ENCODE measurements around the gene SPRED1. TPM values are rescaled to one million over a fixed set of nuclear protein-coding genes. Genes with fewer than 3 reads are reported as not detected.

The SPRED1 gene
- total RNA-seq, 1 experiment from 2014 or later: 10.4 TPM

- BruUV-seq (replicated peaks): no TSS peak
- Mint-ChIP-seq H3K4me3 (ENCODE audit: unreplicated experiment) (no peak overlapping the region), H3K27ac (ENCODE audit: unreplicated experiment) (no peak overlapping the region), H3K4me1 (ENCODE audit: low read depth, unreplicated experiment) (no peaks in the 10 kb centered on the region), H3K9me3 (ENCODE audit: unreplicated experiment) (no peaks in the 10 kb centered on the region), H3K36me3 (ENCODE audit: insufficient read depth, unreplicated experiment) (no peaks in the 10 kb centered on the region), H3K27me3 (ENCODE audit: insufficient read depth, unreplicated experiment) (peaks cover 7% of the 10 kb centered on the region)
- Histone ChIP-seq H3K9me3 (no peaks in the 10 kb centered on the region), H3K4me1 (no peaks in the 10 kb centered on the region), H3K4me3 (ENCODE audit: low read depth, low read length) (no peak overlapping the region), H3K36me3 (ENCODE audit: control insufficient read depth, insufficient read depth, low read length) (no peaks in the 10 kb centered on the region), H3K27me3 (replicated peaks; ENCODE audit: control insufficient read depth, insufficient read depth, low read length) (no peaks in the 10 kb centered on the region)
- CTCF ChIA-PET: no interaction called here
- intact Hi-C loops (cut with micrococcal nuclease; ENCODE audit: unreplicated experiment): no loop called here
- POLR2A ChIA-PET: no interaction called here
- DNase-seq: no peak
- TF ChIP-seq CTCF (IDR thresholded peaks at IDR 0.05; ENCODE audit: insufficient read depth in 1 of 2, low read depth in 1 of 2, low read length in 1 of 2, severe bottlenecking in 1 of 2, unreplicated experiment in 1 of 2): no peak
Measured at GRCh38 chr15:38362355-38362754, 109.7 kb downstream of the SPRED1 start.

DNA sequence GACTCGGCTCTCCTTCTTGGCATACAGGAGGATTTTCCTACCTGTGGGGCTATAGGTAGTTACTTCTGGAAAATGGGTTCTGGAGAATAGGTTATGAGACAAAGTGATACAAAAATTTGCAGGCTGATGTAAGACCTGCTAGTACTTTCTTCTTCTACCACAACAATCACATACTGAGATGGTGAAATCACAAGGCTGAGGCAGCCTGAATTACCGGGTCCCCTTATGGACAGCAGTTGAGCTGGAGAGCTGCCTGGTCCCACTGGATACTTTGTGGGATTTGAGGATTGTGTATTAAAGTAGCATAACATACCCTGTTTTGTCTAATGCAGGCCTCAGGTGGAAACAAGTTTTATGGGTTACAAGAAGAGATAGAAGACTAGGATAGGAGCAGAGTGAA is 114.8 kb downstream of the SPRED1 start:
- no peaks in the 10 kb centered on the region for H3K9me3 Mint-ChIP-seq (ENCODE audit: unreplicated experiment)
- Histone ChIP-seq H3K4me3 (ENCODE audit: low read depth, low read length) (no peak overlapping the region), H3K9me3 (no peaks in the 10 kb centered on the region), H3K4me1 (no peaks in the 10 kb centered on the region), H3K27me3 (replicated peaks; ENCODE audit: control insufficient read depth, insufficient read depth, low read length) (no peaks in the 10 kb centered on the region), H3K36me3 (ENCODE audit: control insufficient read depth, insufficient read depth, low read length) (no peaks in the 10 kb centered on the region)
- TF ChIP-seq CTCF (IDR thresholded peaks at IDR 0.05; ENCODE audit: insufficient read depth in 1 of 2, low read depth in 1 of 2, low read length in 1 of 2, severe bottlenecking in 1 of 2, unreplicated experiment in 1 of 2): no peak
- H3K4me3 Mint-ChIP-seq (ENCODE audit: unreplicated experiment): no peak overlapping the region
- H3K36me3 Mint-ChIP-seq (ENCODE audit: insufficient read depth, unreplicated experiment): no peaks in the 10 kb centered on the region
- intact Hi-C loops (cut with micrococcal nuclease; ENCODE audit: unreplicated experiment): no loop called here
- ChIA-PET POLR2A (no interaction called here), CTCF (no interaction called here)
- DNase-seq: no peak
- H3K4me1 Mint-ChIP-seq (ENCODE audit: low read depth, unreplicated experiment): no peaks in the 10 kb centered on the region
- no TSS peak for BruUV-seq (replicated peaks)
- peaks cover 11% of the 10 kb centered on the region for H3K27me3 Mint-ChIP-seq (ENCODE audit: insufficient read depth, unreplicated experiment)
- no peak overlapping the region for H3K27ac Mint-ChIP-seq (ENCODE audit: unreplicated experiment)

DNA sequence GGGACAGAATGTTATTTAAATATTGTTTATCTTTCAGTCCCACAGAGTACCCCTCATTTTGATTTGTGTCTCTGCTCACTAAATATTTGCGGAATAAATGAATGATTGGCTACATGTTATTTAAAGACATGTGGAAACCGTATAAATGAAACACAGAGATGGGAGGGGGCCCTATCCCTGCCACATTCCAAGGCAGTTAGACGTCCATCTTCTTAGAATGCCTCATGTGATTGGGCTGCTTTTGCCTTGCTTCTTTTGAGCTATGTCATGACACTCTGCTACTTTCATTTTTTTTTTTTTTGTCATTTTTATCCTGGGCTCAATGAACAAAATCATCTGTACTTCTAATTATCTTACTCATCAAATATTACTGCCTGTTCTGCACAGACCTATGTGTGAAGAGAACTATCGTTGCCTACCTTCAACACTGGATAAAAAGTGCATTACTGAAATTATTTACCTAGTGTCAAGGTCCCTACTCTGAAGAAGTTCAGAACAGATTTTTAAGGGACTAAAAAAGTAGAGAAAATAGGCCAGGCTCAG is 117.4 kb downstream of the SPRED1 start:
- H3K4me3 ChIP-seq (ENCODE audit: low read depth, low read length): no peak overlapping the region
- no peaks in the 10 kb centered on the region for H3K4me1 ChIP-seq
- no peaks in the 10 kb centered on the region for H3K36me3 ChIP-seq (ENCODE audit: control insufficient read depth, insufficient read depth, low read length)
- Mint-ChIP-seq H3K4me1 (ENCODE audit: low read depth, unreplicated experiment) (no peaks in the 10 kb centered on the region), H3K4me3 (ENCODE audit: unreplicated experiment) (no peak overlapping the region), H3K27me3 (ENCODE audit: insufficient read depth, unreplicated experiment) (peaks cover 11% of the 10 kb centered on the region), H3K9me3 (ENCODE audit: unreplicated experiment) (no peaks in the 10 kb centered on the region), H3K27ac (ENCODE audit: unreplicated experiment) (no peak overlapping the region), H3K36me3 (ENCODE audit: insufficient read depth, unreplicated experiment) (no peaks in the 10 kb centered on the region)
- DNase-seq: no peak
- no TSS peak for BruUV-seq (replicated peaks)
- TF ChIP-seq CTCF (IDR thresholded peaks at IDR 0.05; ENCODE audit: insufficient read depth in 1 of 2, low read depth in 1 of 2, low read length in 1 of 2, severe bottlenecking in 1 of 2, unreplicated experiment in 1 of 2): no peak
- no peaks in the 10 kb centered on the region for H3K27me3 ChIP-seq (replicated peaks; ENCODE audit: control insufficient read depth, insufficient read depth, low read length)
- intact Hi-C loops (cut with micrococcal nuclease; ENCODE audit: unreplicated experiment): no loop called here
- POLR2A ChIA-PET: interaction anchor here (0.6 kb wide), 1 partner anchor 49 kb away, joined by 7 read pairs; no protein-coding TSS in a partner anchor
- H3K9me3 ChIP-seq: no peaks in the 10 kb centered on the region
- CTCF ChIA-PET: no interaction called here

All from Caco-2 (cell line).